ENCODE measurements around the gene NFATC1.

GRCh38 chr18:79467126-79467525 is 71.4 kb downstream of the NFATC1 start:
- TF ChIP-seq POLR2A (IDR thresholded peaks at IDR 0.05) (no peak), POLR2AphosphoS5 (IDR thresholded peaks at IDR 0.05) (no peak)

Measured in transverse colon (tissue), 3 donors.